Karpas-422 (cell line): ENCODE measurements around the gene IGLL1. TPM values are rescaled to one million over a fixed set of nuclear protein-coding genes. Genes with fewer than 3 reads are reported as not detected.
"Not testable (repeated sequence)": the region's sequence is repeated elsewhere in the genome, so short reads cannot be mapped to it uniquely, and the experiment has no call there.

Source experiments
- DNase-seq: peaks from one replicate; pipeline ENCODE4 v3.0.0-alpha.2; 2015
- H2AFZ ChIP-seq: fragments of 200-600 bp; sonication (generic); 2 replicates; pipeline ENCODE4 v1.6.1; 2014; ENCODE audit warnings: antibody characterized with exemption, low read length, mixed read lengths
- H3K27ac ChIP-seq: fragments of 200-600 bp; sonication (generic); 2 replicates; pipeline ENCODE4 v1.5.1; 2014; ENCODE audit warnings: mild to moderate bottlenecking, low read length, moderate library complexity
- H3K27me3 ChIP-seq: fragments of 200-600 bp; sonication (generic); 2 replicates; pipeline ENCODE4 v1.6.1; 2014; ENCODE audit warnings: low read length, mixed read lengths
- H3K36me3 ChIP-seq: fragments of 200-600 bp; sonication (generic); 2 replicates; pipeline ENCODE4 v1.6.1; 2014; ENCODE audit warnings: low read length, mixed read lengths; ENCODE audit not compliant: insufficient read depth
- H3K4me1 ChIP-seq: fragments of 200-600 bp; sonication (generic); 2 replicates; pipeline ENCODE4 v1.6.1; 2014; ENCODE audit warnings: mild to moderate bottlenecking, low read length, mixed read lengths
- H3K4me2 ChIP-seq: fragments of 200-600 bp; sonication (generic); 2 replicates; pipeline ENCODE4 v1.6.1; 2014; ENCODE audit warnings: low read length, low read depth, mild to moderate bottlenecking; ENCODE audit not compliant: poor library complexity, severe bottlenecking
- H3K4me3 ChIP-seq: fragments of 200-600 bp; sonication (generic); 2 replicates; pipeline ENCODE4 v1.5.1; 2014; ENCODE audit warnings: mild to moderate bottlenecking, antibody characterized with exemption, low read length, mixed read lengths
- H3K79me2 ChIP-seq: fragments of 200-600 bp; sonication (generic); 2 replicates; pipeline ENCODE4 v1.6.1; 2014; ENCODE audit warnings: mild to moderate bottlenecking, low read length, mixed read lengths
- H3K9ac ChIP-seq: fragments of 200-600 bp; sonication (generic); 2 replicates; pipeline ENCODE4 v1.6.0; 2014; ENCODE audit warnings: low read length
- H3K9me2 ChIP-seq: fragments of 200-600 bp; sonication (generic), shearing (Covaris generic); replicated peaks from 2 replicates; pipeline ENCODE4 v1.6.0; 2014; ENCODE audit warnings: mild to moderate bottlenecking, low read length, moderate library complexity; ENCODE audit not compliant: insufficient read depth
- H3K9me3 ChIP-seq: fragments of 300-700, 200-600 bp; sonication (generic); 2 replicates; pipeline ENCODE4 v1.6.1; 2014; ENCODE audit warnings: low read length, mixed read lengths
- H4K20me1 ChIP-seq: fragments of 200-600 bp; sonication (generic); 2 replicates; pipeline ENCODE4 v1.6.1; 2014; ENCODE audit warnings: mild to moderate bottlenecking, antibody characterized with exemption, low read length, low read depth; ENCODE audit not compliant: insufficient read depth
- total RNA-seq: library from RNA; depleted of rRNA; stranded (reverse); fragments of >200 nt; shearing (Covaris generic); gene quantifications from 2 replicates; pipeline ENCODE4 v1.2.3, GENCODE V29; 2014; ENCODE audit warnings: low replicate concordance

IGLL1 gene
- total RNA-seq, 1 experiment from 2014 or later = 100 TPM

DNA sequence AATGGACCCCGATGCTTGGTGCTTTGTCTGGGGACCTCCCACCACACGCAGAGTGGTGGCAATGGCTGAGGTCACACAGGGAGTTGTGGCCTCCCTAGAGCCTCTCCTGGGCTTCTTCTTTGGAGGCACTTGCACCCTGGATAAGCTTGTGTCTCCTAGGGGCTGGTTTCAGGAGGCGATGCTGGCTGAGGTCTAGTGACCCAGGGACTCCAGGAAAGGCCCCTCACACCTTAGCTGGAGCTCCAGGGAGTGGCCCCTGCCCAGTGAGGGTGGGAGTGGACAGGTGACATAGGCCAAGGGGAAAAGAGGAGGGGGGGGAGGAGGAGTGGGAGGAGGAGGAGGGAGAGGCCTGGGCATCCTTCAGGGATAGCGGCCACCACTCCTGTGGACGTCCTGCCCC, 810 bp downstream of the IGLL1 start:
- H3K4me1 ChIP-seq = peaks cover 94% of the 10 kb centered on the region
- H3K4me2 ChIP-seq = peak overlapping the region; percentile 87
- H3K9ac ChIP-seq = peak overlapping the region; percentile 99
- peak; percentile 80 for DNase-seq
- H3K9me3 ChIP-seq = no peaks in the 10 kb centered on the region
- no peaks in the 10 kb centered on the region for H4K20me1 ChIP-seq
- no peak overlapping the region for H2AFZ ChIP-seq
- peak overlapping the region; percentile 72 for H3K4me3 ChIP-seq
- peak overlapping the region; percentile 99 for H3K27ac ChIP-seq
- no peaks in the 10 kb centered on the region for H3K9me2 ChIP-seq
- peaks cover 4% of the 10 kb centered on the region; the same call in 1 of the 2 replicates for H3K36me3 ChIP-seq
- H3K79me2 ChIP-seq = 0 out of 2 replicates have a peak, but pooled peaks cover 4% of the 10 kb centered on the region
- no peaks in the 10 kb centered on the region for H3K27me3 ChIP-seq

DNA sequence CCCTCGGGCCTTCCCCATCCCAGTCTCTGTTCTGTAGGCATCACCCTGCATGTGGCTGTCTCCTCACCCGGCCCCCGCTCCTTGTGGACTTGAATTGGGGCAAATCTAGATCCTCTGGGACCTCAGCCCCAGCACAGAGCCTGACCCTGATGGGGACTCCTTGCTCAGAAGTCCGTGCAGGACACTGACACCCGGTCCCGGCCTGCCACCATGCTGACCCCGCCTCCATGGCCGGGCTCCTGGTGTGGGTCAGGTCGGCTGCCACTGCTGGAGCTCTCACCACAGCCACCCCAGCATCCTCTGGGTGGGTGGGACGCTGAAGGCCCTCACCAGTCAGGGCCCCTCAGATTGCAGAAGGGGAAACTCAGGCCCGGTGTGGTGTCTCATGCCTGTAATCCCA, 1.8 kb downstream of the IGLL1 start:
- H3K4me1 ChIP-seq = peaks cover 84% of the 10 kb centered on the region
- no peaks in the 10 kb centered on the region for H4K20me1 ChIP-seq
- H2AFZ ChIP-seq = no peak overlapping the region
- H3K27ac ChIP-seq = peak overlapping the region; percentile 99
- peak; percentile 71 for DNase-seq
- no peaks in the 10 kb centered on the region for H3K27me3 ChIP-seq
- H3K4me2 ChIP-seq = peak overlapping the region; percentile 87
- no peaks in the 10 kb centered on the region for H3K9me2 ChIP-seq
- H3K9me3 ChIP-seq = no peaks in the 10 kb centered on the region
- H3K9ac ChIP-seq = peak overlapping the region; percentile 99
- H3K36me3 ChIP-seq = peaks cover 4% of the 10 kb centered on the region; the same call in 1 of the 2 replicates
- H3K4me3 ChIP-seq = peak overlapping the region; percentile 72
- H3K79me2 ChIP-seq = 0 out of 2 replicates have a peak, but pooled peaks cover 4% of the 10 kb centered on the region

GRCh38 chr22:23576681-23577080, 3.4 kb downstream of the IGLL1 start:
- Histone ChIP-seq H3K9me3 (no peaks in the 10 kb centered on the region), H3K79me2 (0 out of 2 replicates have a peak, but pooled peaks cover 4% of the 10 kb centered on the region), H3K4me1 (peaks cover 68% of the 10 kb centered on the region), H3K4me3 (peak overlapping the region; percentile 72; the same call in 1 of the 2 replicates), H3K27ac (peak overlapping the region; percentile 99), H3K9me2 (no peaks in the 10 kb centered on the region), H3K9ac (peak overlapping the region; percentile 99), H3K4me2 (peak overlapping the region; percentile 87), H2AFZ (no peak overlapping the region), H3K27me3 (no peaks in the 10 kb centered on the region), H4K20me1 (no peaks in the 10 kb centered on the region), H3K36me3 (peaks cover 4% of the 10 kb centered on the region; the same call in 1 of the 2 replicates)
- peak; percentile 79 for DNase-seq

GRCh38 chr22:23575601-23576000, 4.5 kb downstream of the IGLL1 start:
- peaks cover 4% of the 10 kb centered on the region; the same call in 1 of the 2 replicates for H3K36me3 ChIP-seq
- H3K27me3 ChIP-seq = no peaks in the 10 kb centered on the region
- no peak for DNase-seq
- no peak overlapping the region for H3K4me2 ChIP-seq
- no peak overlapping the region for H3K4me3 ChIP-seq
- H3K9me3 ChIP-seq = no peaks in the 10 kb centered on the region
- peak overlapping the region; percentile 99 for H3K27ac ChIP-seq
- H4K20me1 ChIP-seq = no peaks in the 10 kb centered on the region
- H2AFZ ChIP-seq = no peak overlapping the region
- 0 out of 2 replicates have a peak, but pooled peaks cover 4% of the 10 kb centered on the region for H3K79me2 ChIP-seq
- H3K4me1 ChIP-seq = peaks cover 61% of the 10 kb centered on the region
- no peaks in the 10 kb centered on the region for H3K9me2 ChIP-seq
- H3K9ac ChIP-seq = peak overlapping the region; percentile 99

DNA sequence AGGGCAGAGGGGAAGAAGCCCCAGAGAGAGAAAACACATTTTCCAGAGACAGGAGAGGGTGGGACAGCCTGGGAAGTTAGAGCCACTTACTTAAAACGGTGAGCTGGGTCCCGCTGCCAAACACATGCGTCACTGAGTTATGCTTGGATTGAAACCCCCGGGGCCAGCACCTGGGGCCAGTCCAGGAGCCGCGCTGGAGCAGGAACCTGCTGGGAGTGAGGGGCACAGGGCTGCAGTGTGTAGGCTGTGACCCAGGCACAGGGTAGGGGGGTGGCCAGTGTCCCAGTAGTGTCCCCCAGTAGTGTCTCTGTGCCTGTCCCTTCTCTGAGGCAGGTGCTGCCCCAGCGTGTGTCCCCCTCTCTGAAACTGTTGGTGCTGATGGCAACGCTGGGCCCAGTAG, 5.2 kb downstream of the IGLL1 start:
- H3K9ac ChIP-seq = no peak overlapping the region
- no peak overlapping the region for H3K4me3 ChIP-seq
- peaks cover 4% of the 10 kb centered on the region; the same call in 1 of the 2 replicates for H3K36me3 ChIP-seq
- no peak for DNase-seq
- H3K9me2 ChIP-seq = no peaks in the 10 kb centered on the region
- 0 out of 2 replicates have a peak, but pooled peaks cover 4% of the 10 kb centered on the region for H3K79me2 ChIP-seq
- H4K20me1 ChIP-seq = no peaks in the 10 kb centered on the region
- no peak overlapping the region for H2AFZ ChIP-seq
- H3K4me2 ChIP-seq = no peak overlapping the region
- no peaks in the 10 kb centered on the region for H3K9me3 ChIP-seq
- H3K27me3 ChIP-seq = no peaks in the 10 kb centered on the region
- peak overlapping the region; percentile 99 for H3K27ac ChIP-seq
- H3K4me1 ChIP-seq = peaks cover 56% of the 10 kb centered on the region

- H3K27ac ChIP-seq = peak overlapping the region; percentile 99
- H3K9ac ChIP-seq = no peak overlapping the region
- DNase-seq = no peak
- no peaks in the 10 kb centered on the region for H3K9me3 ChIP-seq
- H2AFZ ChIP-seq = no peak overlapping the region
- H3K27me3 ChIP-seq = no peaks in the 10 kb centered on the region
- H3K79me2 ChIP-seq = 0 out of 2 replicates have a peak, but pooled peaks cover 3% of the 10 kb centered on the region
- H3K9me2 ChIP-seq = no peaks in the 10 kb centered on the region
- peaks cover 51% of the 10 kb centered on the region for H3K4me1 ChIP-seq
- H3K4me3 ChIP-seq = no peak overlapping the region
- H3K36me3 ChIP-seq = peaks cover 4% of the 10 kb centered on the region; the same call in 1 of the 2 replicates
- H4K20me1 ChIP-seq = no peaks in the 10 kb centered on the region
- H3K4me2 ChIP-seq = no peak overlapping the region
Observed at GRCh38 chr22:23574371-23574811, 5.7 kb downstream of the IGLL1 start.

DNA sequence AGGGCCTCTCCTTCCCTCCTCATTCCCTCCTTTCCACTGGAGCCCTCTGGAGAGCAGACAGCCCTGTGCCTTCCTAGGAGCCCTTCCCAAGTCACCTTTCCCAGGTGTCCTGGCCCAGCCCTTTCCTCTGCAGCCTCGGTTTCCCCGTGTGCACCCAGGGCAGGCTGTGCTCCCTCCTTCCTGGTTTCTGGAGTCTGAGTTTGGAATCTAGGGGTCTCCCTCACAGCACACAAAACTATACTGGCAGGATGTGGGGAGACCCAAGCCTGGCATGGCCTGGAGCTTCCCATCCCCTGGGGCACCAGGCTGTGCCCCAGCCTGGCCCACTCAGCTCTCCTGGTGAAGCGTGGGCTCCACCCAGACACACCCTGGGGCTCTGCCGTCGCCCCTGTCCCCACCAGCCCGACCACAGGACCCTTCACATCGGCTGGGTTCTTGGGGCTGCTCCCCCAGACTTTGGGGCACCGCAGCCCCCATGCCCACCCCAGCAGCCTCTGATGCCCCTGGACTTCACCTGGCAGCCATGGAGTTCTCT, 6.3 kb downstream of the IGLL1 start:
- Histone ChIP-seq H3K4me1 (peaks cover 45% of the 10 kb centered on the region), H3K27ac (peak overlapping the region; percentile 99; the same call in 1 of the 2 replicates)
- H3K4me3 ChIP-seq, H3K36me3 ChIP-seq, H3K9me2 ChIP-seq, H3K79me2 ChIP-seq, H3K27me3 ChIP-seq, H3K9ac ChIP-seq, H4K20me1 ChIP-seq, H3K9me3 ChIP-seq, DNase-seq, H2AFZ ChIP-seq, H3K4me2 ChIP-seq: not testable (repeated sequence)

GRCh38 chr22:23573106-23573505, 7.0 kb downstream of the IGLL1 start:
- H3K79me2 ChIP-seq, DNase-seq, H3K27me3 ChIP-seq, H3K36me3 ChIP-seq, H4K20me1 ChIP-seq, H3K9me2 ChIP-seq, H3K27ac ChIP-seq, H2AFZ ChIP-seq, H3K4me3 ChIP-seq, H3K4me2 ChIP-seq, H3K9me3 ChIP-seq, H3K9ac ChIP-seq: not testable (repeated sequence)
- peaks cover 38% of the 10 kb centered on the region for H3K4me1 ChIP-seq
